Type B pancreatic cell (in vitro differentiated cells): ENCODE measurements around the gene NEGR1. TPM values are rescaled to one million over a fixed set of nuclear protein-coding genes. Genes with fewer than 3 reads are reported as not detected.

ENCODE experiments used
- DNase-seq: peaks from one replicate; pipeline ENCODE4 v3.0.0; 2021; ENCODE audit warnings: mixed read lengths; ENCODE audit not compliant: unreplicated experiment; ENCODE audit errors: extremely low spot score
- H3K27ac Mint-ChIP-seq: 2 replicates; pipeline ENCODE4 v1.8.0; 2021; ENCODE audit warnings: mild to moderate bottlenecking, mixed read lengths
- H3K27me3 Mint-ChIP-seq: 2 replicates; pipeline ENCODE4 v1.8.0; 2021; ENCODE audit warnings: mixed read lengths
- H3K36me3 Mint-ChIP-seq: 2 replicates; pipeline ENCODE4 v1.8.0; 2021; ENCODE audit warnings: mixed read lengths
- H3K4me1 Mint-ChIP-seq: one replicate; pipeline ENCODE4 v1.8.0; 2021; ENCODE audit warnings: mixed read lengths; ENCODE audit not compliant: unreplicated experiment
- H3K4me3 Mint-ChIP-seq: 2 replicates; pipeline ENCODE4 v1.8.0; 2021; ENCODE audit warnings: mild to moderate bottlenecking, mixed read lengths
- H3K9me3 Mint-ChIP-seq: 2 replicates; pipeline ENCODE4 v1.8.0; 2021; ENCODE audit warnings: mixed read lengths
- CTCF ChIP-seq: fragments of 200-600 bp; sonication (generic); conservative IDR thresholded peaks from 2 replicates; pipeline ENCODE4 v1.5.0; 2021; ENCODE audit warnings: antibody characterized with exemption, mild to moderate bottlenecking
- total RNA-seq: library from RNA; stranded (reverse); gene quantifications from 2 replicates; pipeline ENCODE4 v1.2.1, GENCODE V29; 2021; ENCODE audit warnings: low replicate concordance

NEGR1 gene
- total RNA-seq, 1 donor from 2014 or later: 22.5 TPM

GRCh38 chr1:72150508-72150907 lies 131.8 kb downstream of the NEGR1 start:
- Mint-ChIP-seq H3K4me3 (no peak overlapping the region), H3K27ac (no peak overlapping the region), H3K36me3 (no peaks in the 10 kb centered on the region), H3K27me3 (no peaks in the 10 kb centered on the region), H3K9me3 (no peaks in the 10 kb centered on the region), H3K4me1 (no peaks in the 10 kb centered on the region)
- DNase-seq: no peak
- no peak for TF ChIP-seq CTCF

- Mint-ChIP-seq H3K27ac (no peak overlapping the region), H3K27me3 (no peaks in the 10 kb centered on the region), H3K9me3 (no peaks in the 10 kb centered on the region), H3K4me3 (no peak overlapping the region), H3K4me1 (no peaks in the 10 kb centered on the region), H3K36me3 (no peaks in the 10 kb centered on the region)
- TF ChIP-seq CTCF: no peak
- DNase-seq: no peak
Observed at GRCh38 chr1:72141875-72142274, 140.5 kb downstream of the NEGR1 start.

- no peak for DNase-seq
- Mint-ChIP-seq H3K27me3 (no peaks in the 10 kb centered on the region), H3K27ac (no peak overlapping the region), H3K4me3 (no peak overlapping the region), H3K4me1 (no peaks in the 10 kb centered on the region), H3K9me3 (no peaks in the 10 kb centered on the region), H3K36me3 (no peaks in the 10 kb centered on the region)
- TF ChIP-seq CTCF: no peak
Observed at GRCh38 chr1:72140222-72140621, 142.1 kb downstream of the NEGR1 start.

- Mint-ChIP-seq H3K4me3 (no peak overlapping the region), H3K36me3 (no peaks in the 10 kb centered on the region), H3K27me3 (no peaks in the 10 kb centered on the region), H3K9me3 (no peaks in the 10 kb centered on the region), H3K27ac (no peak overlapping the region), H3K4me1 (no peaks in the 10 kb centered on the region)
- no peak for TF ChIP-seq CTCF
- DNase-seq: no peak
Observed at GRCh38 chr1:72137656-72138055, 144.7 kb downstream of the NEGR1 start.

GRCh38 chr1:72129869-72130268 lies 152.5 kb downstream of the NEGR1 start:
- Mint-ChIP-seq H3K27ac (no peak overlapping the region), H3K36me3 (no peaks in the 10 kb centered on the region), H3K4me3 (no peak overlapping the region), H3K27me3 (no peaks in the 10 kb centered on the region), H3K9me3 (no peaks in the 10 kb centered on the region), H3K4me1 (no peaks in the 10 kb centered on the region)
- TF ChIP-seq CTCF: no peak
- no peak for DNase-seq
